NCI-H1436 treated with DMSO at 0.1 percent for 48 hours (cell line): ENCODE results near the gene PTPRM.

ENCODE experiments used
- DNase-seq: peaks from one replicate; lab custom pipeline; 2025; lab: John Stamatoyannopoulos, UW

The PTPRM gene

DNA sequence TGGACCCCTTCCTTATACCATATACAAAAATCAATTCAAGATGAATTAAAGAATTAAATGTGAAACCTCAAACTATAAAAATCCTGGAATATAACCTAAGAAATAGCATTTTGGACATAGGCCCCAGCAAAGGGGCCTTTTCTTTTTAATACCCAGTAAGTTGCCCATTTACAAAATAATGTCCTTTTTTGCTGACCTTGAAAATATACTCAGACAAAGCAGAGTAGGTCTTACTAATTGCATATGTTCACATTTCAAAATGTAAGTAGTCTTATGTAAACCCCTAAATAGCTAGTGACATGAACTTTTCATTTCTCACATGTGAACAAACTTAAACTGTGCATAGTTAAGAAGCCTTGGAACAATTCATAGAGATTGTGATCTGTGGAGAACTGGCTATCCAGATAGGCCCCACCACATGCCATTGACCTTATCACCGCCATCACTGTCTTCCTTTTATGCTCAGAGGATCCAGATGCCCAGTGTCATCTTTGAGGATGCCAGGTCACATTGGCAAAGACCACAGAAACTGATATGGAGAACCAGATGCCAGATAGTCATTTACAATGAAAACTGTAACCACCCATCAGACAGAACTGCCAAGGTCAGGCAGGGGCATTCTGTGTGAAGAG lies 759.8 kb downstream of the PTPRM start:
- no peak for DNase-seq

DNA sequence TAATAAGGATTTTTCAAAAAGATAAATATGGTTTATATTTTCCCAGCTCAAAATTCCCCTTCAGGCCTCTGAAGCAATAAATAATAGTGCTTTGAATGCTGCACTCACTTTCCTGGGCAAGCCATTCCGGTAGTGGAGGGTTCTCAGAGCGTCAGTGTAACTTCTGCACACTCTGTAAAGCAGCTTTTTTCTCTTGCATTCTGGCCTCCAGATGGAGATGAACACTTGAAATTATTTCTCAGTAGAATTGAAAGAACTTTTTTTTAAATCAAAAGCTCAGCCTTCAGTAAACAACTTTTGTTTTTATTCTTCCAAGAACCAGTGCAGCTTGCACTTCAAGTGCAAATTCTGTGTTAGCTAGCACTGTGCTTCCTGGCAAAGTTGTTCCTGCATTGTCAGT lies 761.0 kb downstream of the PTPRM start:
- DNase-seq = no peak

DNA sequence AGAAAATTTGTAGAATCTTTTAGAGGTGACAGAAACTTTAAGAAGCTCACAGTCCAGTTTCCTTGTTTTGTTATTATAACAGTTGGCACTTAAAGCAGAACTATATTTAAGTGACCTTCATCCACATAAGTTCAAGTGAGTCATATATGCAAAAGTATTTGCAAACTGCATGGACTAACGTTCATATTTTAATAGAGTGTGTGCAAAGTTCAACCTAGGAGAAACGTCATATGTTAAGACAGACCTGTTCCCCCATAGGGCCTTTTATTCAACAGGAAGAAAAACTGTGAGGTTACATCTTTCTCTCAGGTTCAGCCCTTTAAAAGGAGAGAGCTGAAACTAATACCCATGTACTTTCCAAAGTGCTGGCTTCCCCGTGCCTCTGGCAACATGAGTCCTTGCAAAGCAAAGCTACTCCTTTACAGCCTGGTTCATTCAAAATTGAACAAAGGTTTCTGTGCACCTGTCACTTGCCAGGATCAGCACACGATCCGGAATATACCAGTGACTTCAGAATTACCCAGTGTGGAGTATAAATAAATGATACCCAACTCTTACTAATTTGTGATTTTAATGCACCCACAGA lies 762.2 kb downstream of the PTPRM start:
- DNase-seq = no peak

GRCh38 chr18:8330575-8330974 lies 763.5 kb downstream of the PTPRM start:
- DNase-seq = no peak

- DNase-seq = no peak
Observed at GRCh38 chr18:8332286-8332685, 765.2 kb downstream of the PTPRM start.

DNA sequence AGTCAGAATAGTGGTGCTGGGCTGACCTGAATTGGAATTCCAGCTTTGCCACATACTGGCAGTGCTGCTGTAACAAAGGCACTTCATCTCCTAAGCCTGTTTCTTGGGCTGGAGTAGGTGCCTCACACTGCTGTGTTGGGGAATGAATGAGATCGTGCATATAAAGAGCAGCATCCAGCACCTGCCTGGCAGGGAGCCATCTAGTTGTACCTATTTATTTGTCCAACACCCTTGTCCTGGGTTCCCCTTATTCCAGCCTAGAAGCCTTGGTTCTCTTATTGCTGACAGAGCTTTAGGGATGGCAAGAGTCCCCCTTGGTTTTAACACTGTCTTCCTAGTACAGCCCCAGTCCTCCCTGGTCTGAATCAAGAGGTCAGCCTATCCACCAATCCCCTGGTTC lies 766.8 kb downstream of the PTPRM start:
- DNase-seq = no peak

DNA sequence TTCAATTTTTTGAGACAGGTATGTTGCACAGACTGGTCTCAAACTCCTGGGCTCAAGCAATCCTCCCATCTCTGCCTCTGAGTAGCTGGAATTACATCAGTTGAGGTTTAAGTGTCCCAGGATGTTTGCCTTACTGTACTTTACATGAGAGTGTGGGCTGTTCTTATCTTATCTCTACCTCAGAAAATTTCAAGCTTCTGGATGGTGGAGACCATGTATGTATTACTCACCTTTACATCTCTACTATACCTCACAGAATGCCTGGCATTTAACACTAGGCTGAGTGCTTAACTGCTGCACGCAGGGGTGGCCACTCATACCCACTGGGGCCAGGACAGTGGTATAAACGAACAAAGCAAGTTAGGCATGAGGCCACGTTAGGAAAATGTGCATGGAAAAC lies 770.1 kb downstream of the PTPRM start:
- no peak for DNase-seq

- no peak for DNase-seq
Observed at GRCh38 chr18:8339210-8339609, 772.1 kb downstream of the PTPRM start.

GRCh38 chr18:8339952-8340351 lies 772.8 kb downstream of the PTPRM start:
- DNase-seq = no peak

DNA sequence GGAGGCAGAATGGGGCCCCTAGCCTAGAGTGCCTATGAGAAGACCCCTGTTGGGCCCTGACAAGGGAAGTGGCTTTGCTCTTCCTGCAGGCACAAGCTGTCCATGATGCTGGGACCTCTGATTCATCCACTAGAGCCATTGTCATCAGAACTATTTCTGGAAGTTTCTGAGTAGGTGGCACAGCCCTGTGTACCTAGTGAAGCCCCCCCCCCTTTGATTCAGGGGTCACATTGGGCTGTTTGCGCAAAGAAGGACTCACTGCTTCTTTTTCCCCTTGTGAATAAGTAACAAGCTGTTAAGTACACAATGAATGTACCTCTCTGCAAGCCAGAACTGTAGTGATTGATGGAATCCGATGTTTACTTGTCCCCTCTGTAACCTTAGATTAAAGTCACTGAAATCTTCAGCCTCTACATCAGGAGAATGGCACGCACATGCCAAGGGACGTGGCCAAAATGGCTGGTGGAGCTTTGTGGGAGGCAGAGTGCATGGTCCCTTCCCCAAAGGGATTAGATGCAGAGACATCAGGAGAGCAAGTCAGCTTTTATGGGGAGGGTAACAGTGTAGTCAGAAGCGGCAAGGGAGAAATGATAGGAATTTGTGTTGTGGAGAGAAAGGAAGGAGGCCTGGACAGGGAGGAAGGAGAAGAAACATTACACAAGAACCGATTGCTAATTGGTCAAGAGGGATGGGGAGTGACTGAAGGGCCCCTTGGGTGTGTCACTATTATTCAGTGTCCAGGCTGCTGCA lies 774.5 kb downstream of the PTPRM start:
- no peak for DNase-seq

GRCh38 chr18:8348051-8348720 lies 781.1 kb downstream of the PTPRM start:
- DNase-seq = peak; percentile 89

DNA sequence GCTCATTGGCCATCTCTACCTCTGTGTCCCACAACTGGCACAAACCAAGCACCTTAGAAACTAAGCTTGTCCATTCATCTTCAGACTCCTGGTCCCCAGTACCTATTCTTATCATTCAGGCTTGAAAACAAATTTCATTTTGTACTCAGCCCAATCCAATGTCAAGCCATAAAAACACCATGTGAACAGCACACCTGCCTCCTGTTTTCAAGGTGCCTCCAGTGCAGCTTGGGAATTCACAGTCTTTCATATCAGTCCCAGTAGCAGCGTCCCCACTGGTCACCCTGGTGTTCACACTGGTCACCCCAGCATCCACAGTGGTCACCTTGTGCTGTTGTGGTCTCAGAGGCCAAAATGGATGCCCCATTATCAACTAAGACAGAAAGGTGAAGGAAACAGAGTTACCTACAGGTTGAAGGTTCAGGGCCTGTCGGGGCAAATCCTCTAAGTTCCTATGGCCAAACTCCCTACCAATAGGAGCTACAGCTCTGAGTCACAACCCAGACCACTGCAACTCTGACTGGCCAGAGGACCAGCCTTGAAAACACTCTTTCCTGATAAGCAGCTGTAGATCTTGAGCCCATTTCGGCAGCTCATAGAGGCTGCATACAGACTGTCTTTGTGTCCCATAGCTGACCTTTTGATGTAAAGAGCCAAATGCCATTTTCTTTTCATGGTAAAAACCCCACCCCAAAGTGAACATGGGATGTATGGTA lies 782.6 kb downstream of the PTPRM start:
- DNase-seq = no peak

DNA sequence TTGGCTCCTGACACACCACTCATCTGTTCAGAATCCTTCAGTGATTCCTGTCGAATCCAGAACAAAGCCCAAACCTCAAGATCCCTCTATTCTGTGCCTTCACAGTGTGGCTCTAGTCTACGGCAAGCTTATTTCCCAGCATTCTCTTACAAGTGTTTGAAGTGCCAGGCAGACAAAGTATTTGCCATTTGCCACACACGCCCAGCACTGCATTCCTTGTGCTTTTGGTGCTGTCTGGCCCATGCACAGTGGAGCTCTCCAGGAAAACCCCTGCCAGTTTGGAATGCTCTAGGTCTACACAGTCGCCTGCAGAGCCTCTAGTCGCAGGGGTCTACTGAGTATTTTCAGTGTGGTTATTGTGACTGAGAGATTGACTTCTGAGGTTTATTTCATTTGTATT lies 783.5 kb downstream of the PTPRM start:
- DNase-seq = no peak

DNA sequence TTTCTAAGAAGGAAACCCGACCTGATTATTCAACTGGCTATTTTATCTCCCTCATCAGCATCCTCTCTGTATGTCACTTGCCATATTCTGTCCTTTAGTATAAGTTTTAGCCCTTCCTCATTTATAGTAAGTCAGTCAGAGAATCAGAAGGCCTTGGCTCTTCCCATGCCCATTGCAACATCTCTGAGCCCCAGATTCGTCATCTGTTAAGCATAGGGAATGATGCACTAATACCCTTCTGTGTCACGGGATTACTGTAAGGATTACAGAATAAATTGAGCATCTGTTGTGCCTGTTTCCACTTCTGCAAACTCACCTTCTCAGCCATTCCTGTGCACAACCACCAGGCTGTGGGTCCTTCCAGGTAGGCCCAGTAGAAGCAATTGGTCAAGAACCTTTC lies 784.0 kb downstream of the PTPRM start:
- no peak for DNase-seq

DNA sequence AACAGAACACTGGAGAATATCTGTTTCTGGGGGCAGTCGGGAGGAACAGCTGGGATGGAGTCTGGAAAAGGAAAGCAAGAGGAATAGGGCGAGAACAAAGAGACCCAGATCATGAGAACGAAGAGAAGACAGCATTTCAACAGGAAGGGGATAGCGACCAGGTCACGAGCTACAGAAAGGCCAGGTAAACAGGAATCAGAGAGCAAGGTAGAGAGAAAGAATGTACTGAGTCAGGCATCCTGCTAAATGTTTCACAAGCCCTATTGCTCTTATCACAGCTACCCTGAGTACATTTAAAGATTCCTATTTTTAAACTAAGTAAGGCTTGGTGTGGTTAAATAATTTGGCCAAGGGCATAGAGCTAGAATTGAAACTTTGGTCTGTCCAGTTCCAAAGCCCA lies 787.2 kb downstream of the PTPRM start:
- no peak for DNase-seq

DNA sequence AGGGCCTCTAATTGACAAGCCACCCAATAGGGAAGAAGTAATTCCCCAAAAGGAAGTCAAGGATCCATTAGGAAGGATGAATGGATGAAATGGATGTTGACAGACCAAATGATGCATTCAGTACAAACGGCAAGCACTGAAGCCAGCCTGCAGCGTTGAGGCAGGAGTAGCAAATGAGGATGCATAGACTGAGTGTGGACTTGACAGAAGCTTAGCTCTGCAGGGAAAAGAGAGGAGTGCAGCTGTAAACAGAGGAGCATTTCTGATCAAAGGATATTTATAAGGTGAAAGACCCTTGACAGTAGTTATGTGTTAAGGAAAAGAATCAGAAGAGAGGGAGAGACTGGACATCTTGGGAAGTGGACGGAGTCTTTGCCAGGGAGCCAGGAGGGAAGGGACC lies 788.9 kb downstream of the PTPRM start:
- no peak for DNase-seq

DNA sequence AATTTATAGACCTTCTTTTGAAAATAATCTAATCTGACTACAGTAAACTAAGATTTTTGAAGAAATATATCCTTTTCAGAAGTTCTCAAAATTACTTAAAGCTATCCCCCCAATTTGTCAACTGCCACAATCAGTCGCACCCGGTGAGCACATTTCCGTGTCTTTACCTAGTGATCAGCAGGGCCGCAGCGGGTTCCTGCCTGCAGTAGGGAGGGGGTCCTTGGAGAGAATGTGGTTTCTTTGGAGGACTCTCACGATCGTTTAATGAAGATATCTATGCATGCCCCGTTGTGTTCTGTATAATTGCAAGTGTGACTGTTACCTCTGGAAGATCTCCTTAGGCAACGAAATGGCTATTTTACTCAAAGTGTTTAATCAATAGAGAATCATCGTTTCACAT lies 790.2 kb downstream of the PTPRM start:
- no peak for DNase-seq

GRCh38 chr18:8358033-8358765 lies 791.1 kb downstream of the PTPRM start:
- DNase-seq = no peak

- no peak for DNase-seq
Observed at GRCh38 chr18:8359076-8359475, 792.0 kb downstream of the PTPRM start.

DNA sequence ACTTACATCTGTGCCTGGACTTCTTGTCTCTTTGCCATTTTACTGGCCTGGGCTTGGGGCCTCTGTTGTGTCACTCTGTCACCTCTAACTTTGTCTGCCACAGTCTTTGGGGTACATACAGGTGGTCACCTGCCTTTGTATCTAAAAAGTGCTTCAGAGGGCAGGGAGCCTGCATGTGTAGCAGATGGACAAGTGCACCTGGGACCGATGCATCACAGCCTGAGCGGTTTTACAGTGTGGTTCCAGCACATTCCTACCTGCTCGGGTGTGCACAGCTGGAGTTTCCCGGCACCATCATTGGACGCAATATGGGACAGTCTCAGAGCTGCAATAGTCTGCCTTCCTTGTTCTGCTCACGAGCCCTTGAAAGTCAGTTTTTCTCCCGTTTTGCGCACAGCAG lies 792.4 kb downstream of the PTPRM start:
- DNase-seq = no peak

DNA sequence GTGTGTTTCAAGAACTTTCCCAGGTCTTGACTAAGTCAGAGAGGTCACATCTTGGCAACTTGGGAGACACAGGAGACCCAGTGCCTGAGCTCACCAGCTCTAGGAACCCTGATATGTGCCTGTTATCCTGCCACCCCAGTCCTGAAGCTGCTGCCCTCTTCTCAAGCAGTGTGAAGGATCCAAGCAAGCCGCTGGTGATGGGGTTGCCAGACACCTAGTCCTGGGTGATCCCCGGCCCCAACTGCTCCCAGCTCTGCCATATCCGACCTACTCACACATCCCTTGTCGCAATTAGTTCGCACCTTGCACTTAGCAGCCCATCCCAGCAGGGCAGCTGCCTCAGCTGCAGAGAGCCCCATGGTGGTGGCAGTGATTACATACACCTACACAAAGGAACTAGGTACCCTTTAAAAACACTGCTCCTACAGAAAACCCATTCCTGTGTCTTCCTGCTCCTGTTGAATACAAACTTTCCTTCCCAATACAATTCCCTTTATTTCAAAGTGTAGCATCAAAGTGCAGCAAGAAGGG lies 794.9 kb downstream of the PTPRM start:
- DNase-seq = no peak
